ENCODE results near the gene AP1S3. TPM values are rescaled to one million over a fixed set of nuclear protein-coding genes. Genes with fewer than 3 reads are reported as not detected.

Gene AP1S3
- total and polyA plus RNA-seq, 11 donors: 0.08 to 3.4 (median 0.51) TPM; not detected in 1

GRCh38 chr2:223734346-223734745 lies 103.0 kb downstream of the AP1S3 start:
- Histone ChIP-seq H3K4me3 (no peak overlapping the region), H3K36me3 (no peaks in the 10 kb centered on the region), H3K9me3 (no peaks in the 10 kb centered on the region), H3K4me1 (peaks cover 0 to 13% (median 3%) of the 10 kb centered on the region in 12 donors), H3K27ac (no peak overlapping the region), H3K27me3 (no peaks in the 10 kb centered on the region)
- 97 to 100% (median 98%) methylated on average over 2 of the region's 2 CpGs for WGBS, 4 donors
- TF ChIP-seq CTCF (IDR thresholded peaks at IDR 0.05) (no peak), POLR2A (IDR thresholded peaks at IDR 0.05) (no peak)
- ATAC-seq: no peak
- intact Hi-C loops (cut with DNase I): no loop called here
- DNase-seq: no peak

- H3K9me3 ChIP-seq: no peaks in the 10 kb centered on the region
- H3K4me3 ChIP-seq: no peak overlapping the region
- intact Hi-C loops (cut with DNase I): no loop called here
- peaks cover 0 to 13% (median 3%) of the 10 kb centered on the region in 12 donors for H3K4me1 ChIP-seq
- WGBS, 4 donors: 62 to 78% (median 73%) methylated on average over 3 of the region's 3 CpGs
- DNase-seq: no peak
- ATAC-seq: no peak
- H3K27me3 ChIP-seq: no peaks in the 10 kb centered on the region
- H3K27ac ChIP-seq: no peak overlapping the region
- TF ChIP-seq POLR2A (IDR thresholded peaks at IDR 0.05): no peak
- TF ChIP-seq CTCF (IDR thresholded peaks at IDR 0.05): no peak
- H3K36me3 ChIP-seq: no peaks in the 10 kb centered on the region
Measured at GRCh38 chr2:223732346-223732745, 105.0 kb downstream of the AP1S3 start.

GRCh38 chr2:223731503-223731902 lies 105.9 kb downstream of the AP1S3 start:
- ATAC-seq (peak in 3 of 4 donors; percentile 32 to 68 (median 49)), DNase-seq (no peak)
- Histone ChIP-seq H3K4me3 (no peak overlapping the region), H3K27ac (peak overlapping the region in 1 of 12 donors; percentile 10), H3K36me3 (no peaks in the 10 kb centered on the region), H3K27me3 (no peaks in the 10 kb centered on the region), H3K9me3 (no peaks in the 10 kb centered on the region), H3K4me1 (peaks cover 0 to 13% (median 3%) of the 10 kb centered on the region in 12 donors)
- WGBS, 4 donors: 45 to 63% (median 50%) methylated on average over 2 of the region's 2 CpGs
- TF ChIP-seq POLR2A (IDR thresholded peaks at IDR 0.05): no peak
- TF ChIP-seq CTCF (IDR thresholded peaks at IDR 0.05): no peak
- intact Hi-C loops (cut with DNase I): no loop called here

- TF ChIP-seq CTCF (IDR thresholded peaks at IDR 0.05) (no peak), POLR2A (IDR thresholded peaks at IDR 0.05) (no peak)
- Histone ChIP-seq H3K9me3 (no peaks in the 10 kb centered on the region), H3K27me3 (no peaks in the 10 kb centered on the region), H3K27ac (no peak overlapping the region), H3K36me3 (no peaks in the 10 kb centered on the region), H3K4me1 (peaks cover 0 to 25% (median 16%) of the 10 kb centered on the region in 12 donors), H3K4me3 (no peak overlapping the region)
- DNase-seq (no peak), ATAC-seq (no peak)
- intact Hi-C loops (cut with DNase I): loop anchor here in 1 of 10 donors (5.0 kb wide), 1 partner anchor 228 kb away; the partner anchor contains the start of gene MRPL44
- WGBS, 4 donors: 96 to 100% (median 97%) methylated on average over 2 of the region's 2 CpGs
Measured at GRCh38 chr2:223729781-223730180, 107.6 kb downstream of the AP1S3 start.

All from heart left ventricle (tissue), 16 donors.